NCI-H128 (cell line): ENCODE measurements around the gene MAGI2.
A peak's percentile ranks its signal among the peaks of the same experiment; 100 is the strongest.
"Not testable (repeated sequence)": the region's sequence is repeated elsewhere in the genome, so short reads cannot be mapped to it uniquely, and the experiment has no call there.

ENCODE experiments used
- DNase-seq: peaks from one replicate; lab custom pipeline; 2025; ENCODE audit not compliant: unreplicated experiment; lab: John Stamatoyannopoulos, UW

Gene MAGI2

GRCh38 chr7:78020136-78020873 is 1433.2 kb downstream of the MAGI2 start:
- no peak for DNase-seq

GRCh38 chr7:78019447-78020135 is 1433.9 kb downstream of the MAGI2 start:
- DNase-seq: peak; percentile 51

- DNase-seq: no peak
These were observed 1434.6 kb downstream of the MAGI2 start for GRCh38 chr7:78018641-78019446.

DNA sequence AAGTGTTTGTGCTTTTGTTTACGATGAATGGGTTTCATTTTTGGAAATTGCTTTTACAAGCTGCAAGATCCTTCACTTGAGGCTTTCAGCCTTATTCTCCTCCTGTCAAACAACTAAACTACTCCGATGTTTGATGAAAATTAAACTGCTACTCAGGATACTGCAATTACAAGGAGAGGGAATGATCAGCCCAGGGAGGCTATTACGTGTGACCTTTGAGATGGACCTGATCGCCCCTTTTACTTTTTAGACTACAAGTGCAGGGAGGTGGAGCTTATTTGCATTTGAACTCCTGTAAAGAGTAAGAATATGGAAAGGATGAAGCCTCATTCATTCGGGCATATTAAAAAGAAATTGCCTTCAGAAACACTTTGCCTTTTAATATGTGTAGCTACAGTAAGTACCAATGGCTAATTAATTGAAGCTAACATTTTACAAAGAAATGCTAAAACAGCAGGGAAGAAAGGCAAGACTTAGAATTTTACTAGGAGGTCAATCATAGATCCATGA is 1435.8 kb downstream of the MAGI2 start:
- no peak for DNase-seq

- DNase-seq: no peak
These were observed 1437.8 kb downstream of the MAGI2 start for GRCh38 chr7:78015574-78016260.

DNA sequence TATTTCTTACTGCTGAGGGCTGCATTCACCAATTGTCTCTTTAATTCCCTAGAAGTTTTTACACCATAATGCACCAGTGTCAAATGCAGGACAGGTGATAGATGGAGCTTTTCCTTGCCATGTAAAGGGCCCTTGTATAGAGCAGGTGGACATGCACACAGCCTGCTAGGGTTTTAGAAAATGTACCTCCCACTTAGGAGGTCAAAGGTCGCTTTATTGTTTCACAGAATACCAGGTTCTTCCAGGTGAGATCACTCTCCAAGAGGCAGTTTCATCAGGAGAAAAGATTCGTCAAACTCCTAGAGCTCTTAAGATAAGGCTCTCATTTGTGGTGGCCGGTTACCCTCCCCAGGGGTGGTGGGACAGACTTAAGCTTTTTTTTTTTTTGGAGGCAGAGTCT is 1439.1 kb downstream of the MAGI2 start:
- no peak for DNase-seq

DNA sequence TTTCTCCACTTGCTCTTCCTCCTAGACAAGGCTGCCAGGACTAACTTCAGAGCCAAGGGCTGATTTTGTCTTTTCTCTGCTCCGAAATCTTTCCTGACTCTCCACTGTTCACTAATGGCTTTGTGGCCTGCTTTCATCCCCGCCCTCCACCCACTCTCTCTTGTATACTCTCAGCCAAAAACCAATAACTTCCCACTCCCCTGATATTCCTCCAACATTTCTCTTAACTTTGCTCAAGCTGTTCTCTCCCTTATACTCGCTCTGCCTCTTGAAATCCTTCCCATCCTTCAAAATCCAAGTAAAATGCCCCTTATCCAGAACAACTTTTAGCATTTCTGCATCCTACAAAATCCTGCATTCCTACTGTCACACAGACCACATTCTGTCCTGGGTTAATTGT is 1440.1 kb downstream of the MAGI2 start:
- no peak for DNase-seq

DNA sequence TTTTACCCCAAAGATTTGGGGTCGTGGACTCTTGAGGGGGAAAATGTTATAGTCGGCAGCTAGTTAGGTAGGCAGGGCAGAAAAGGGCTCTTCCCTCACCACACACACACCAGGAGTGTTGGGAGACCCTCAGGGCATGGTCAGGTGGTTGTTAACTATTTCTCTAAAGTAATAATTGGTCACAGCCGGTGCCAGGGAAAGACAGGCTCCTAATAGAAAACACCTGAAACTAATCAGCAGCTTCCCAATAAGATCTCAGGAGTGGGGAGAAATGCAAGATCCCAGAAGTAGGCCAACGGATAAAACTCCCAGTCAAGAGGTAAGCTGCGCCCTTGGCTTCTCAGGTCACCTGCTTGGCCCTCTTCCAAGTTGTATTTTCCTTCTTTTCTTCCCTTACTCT is 1441.8 kb downstream of the MAGI2 start:
- no peak for DNase-seq

DNA sequence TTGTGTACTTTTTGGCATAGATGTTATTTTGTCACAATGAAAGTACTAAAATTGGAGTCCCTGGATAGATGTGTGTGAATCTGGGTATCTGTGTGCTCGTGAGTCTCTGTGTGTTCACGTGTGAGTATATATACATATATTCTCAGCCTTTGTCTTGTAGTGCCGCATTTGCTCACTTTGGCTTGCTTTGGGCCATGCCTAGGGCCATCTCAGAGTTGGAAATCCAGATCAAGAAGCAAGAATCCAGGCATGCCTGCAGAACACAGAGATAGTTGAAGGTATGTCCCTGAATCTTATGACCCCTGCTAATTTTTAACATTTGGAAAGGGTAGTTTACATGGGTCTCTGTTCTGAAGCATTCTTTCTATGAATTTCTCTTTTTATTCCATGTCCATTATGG is 1446.2 kb downstream of the MAGI2 start:
- DNase-seq: no peak

- DNase-seq: no peak
These were observed 1447.3 kb downstream of the MAGI2 start for GRCh38 chr7:78006063-78006755.

DNA sequence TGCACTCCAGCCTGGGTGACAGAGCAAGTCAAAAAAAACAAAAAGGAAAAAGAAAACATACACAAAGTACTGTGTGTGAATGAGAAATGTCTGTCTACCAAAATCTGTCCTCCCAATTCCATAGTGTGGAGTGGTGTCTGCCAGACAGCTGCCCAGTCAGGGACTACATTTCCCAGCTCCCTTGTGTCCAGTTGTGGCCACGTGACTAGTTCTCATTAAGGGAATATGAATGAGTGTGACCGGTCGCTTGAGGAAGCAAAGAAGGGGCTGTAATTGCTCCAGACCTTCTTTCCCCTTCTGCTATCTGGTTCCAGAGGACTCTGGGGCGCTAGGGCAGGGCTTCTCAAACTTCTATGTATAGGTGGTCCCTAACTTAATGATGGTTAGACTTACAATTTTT is 1450.8 kb downstream of the MAGI2 start:
- no peak for DNase-seq

DNA sequence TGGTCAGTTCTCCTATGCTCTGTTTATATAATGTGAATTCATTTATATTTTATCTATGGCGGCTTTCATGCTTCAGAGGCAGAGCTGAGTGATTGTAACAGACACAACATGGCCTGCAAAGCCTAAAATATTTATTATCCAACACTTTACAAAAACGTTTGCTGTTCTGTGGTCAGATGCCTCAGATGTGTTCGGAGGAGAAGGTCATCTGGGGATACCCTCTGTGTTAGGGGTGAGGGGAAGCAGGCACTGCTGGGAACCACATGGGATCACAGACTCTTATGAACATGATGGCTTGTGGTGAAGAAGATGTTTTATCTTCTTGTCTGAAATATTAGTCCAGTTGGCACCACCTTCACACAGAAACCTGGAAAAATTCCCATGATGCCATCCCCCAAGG is 1451.4 kb downstream of the MAGI2 start:
- DNase-seq: no peak

- DNase-seq: not testable (repeated sequence)
These were observed 1454.3 kb downstream of the MAGI2 start for GRCh38 chr7:77999168-77999567.

- no peak for DNase-seq
These were observed 1457.8 kb downstream of the MAGI2 start for GRCh38 chr7:77995717-77996116.

GRCh38 chr7:77993838-77994237 is 1459.6 kb downstream of the MAGI2 start:
- no peak for DNase-seq

GRCh38 chr7:77991656-77992055 is 1461.8 kb downstream of the MAGI2 start:
- DNase-seq: no peak

- DNase-seq: no peak
These were observed 1463.4 kb downstream of the MAGI2 start for GRCh38 chr7:77989981-77990566.

GRCh38 chr7:77985974-77986339 is 1467.5 kb downstream of the MAGI2 start:
- DNase-seq: no peak

DNA sequence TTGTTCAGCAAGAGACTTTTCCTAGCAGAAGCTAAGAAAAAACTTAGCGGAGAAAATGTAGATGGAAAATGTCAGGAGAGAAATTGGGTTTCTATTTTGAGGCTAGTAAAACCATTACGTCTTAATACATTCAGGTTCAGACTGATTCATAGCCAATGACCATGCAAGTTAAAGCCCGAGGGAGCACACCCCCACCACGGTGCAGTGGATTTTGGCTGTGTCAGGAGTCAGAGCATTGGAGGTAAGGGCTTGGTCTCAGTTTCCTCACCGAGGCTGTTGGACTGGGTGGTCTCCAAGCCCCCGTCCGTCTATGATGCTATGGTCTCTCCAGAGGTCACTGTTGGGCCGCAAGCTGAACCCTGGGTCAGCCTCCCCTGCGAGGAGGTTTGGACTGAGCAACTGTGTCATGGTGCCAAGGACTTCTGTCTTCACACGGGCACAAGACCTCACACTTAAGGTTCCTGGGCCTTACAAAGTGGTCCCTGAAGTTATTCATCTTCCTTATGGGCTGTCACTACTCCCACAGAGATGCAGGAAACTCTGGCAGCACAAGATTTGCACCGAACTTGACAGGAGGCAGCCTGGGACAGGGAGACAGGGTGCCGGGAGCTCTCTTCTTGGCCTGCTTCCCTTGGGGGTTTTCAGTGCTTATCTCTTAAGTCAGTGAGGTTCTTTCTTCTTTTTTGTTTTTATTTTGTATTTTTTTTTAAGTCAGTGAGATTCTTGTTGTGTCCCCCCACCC is 1468.1 kb downstream of the MAGI2 start:
- DNase-seq: no peak
